ENCODE measurements around the gene TAB2. TPM values are rescaled to one million over a fixed set of nuclear protein-coding genes. Genes with fewer than 3 reads are reported as not detected.

The TAB2 gene
- total and polyA plus RNA-seq, 2 of the 8 experiments (the other 6 are each of a cell fraction or from before 2014, with no cell fraction given) = 40.4 to 63.0 TPM

- no peak for TF ChIP-seq CHD7 (IDR thresholded peaks at IDR 0.05; ENCODE audit: insufficient replicate concordance, low read length)
These were observed 142.2 kb downstream of the TAB2 start (continued) for GRCh38 chr6:149459761-149460160.
